HepG2 (cell line): ENCODE measurements around the gene FLT3LG. TPM values are rescaled to one million over a fixed set of nuclear protein-coding genes. Genes with fewer than 3 reads are reported as not detected.
A peak's percentile ranks its signal among the peaks of the same experiment; 100 is the strongest.

Experiments used
- AGO2 ChIP-seq: fragments of 200-400 bp; formaldehyde crosslinking; optimal IDR thresholded peaks from 2 replicates; pipeline ENCODE3; 2017; ENCODE audit warnings: mild to moderate bottlenecking, low read depth, low read length, moderate library complexity
- ATF5 ChIP-seq: sonication (generic); formaldehyde crosslinking; IDR thresholded peaks from 2 replicates; pipeline ENCODE4 v1.4.0; 2020; ENCODE audit warnings: mild to moderate bottlenecking, low read depth, missing genetic modification reagents
- ATF7 ChIP-seq, 2 experiments: fragments of 450-650 bp in 1 of 2; sonication (generic) in 1 of 2; formaldehyde crosslinking in 1 of 2; IDR thresholded peaks; 2 replicates each; pipeline versions ENCODE4 v1.4.0 to v1.6.1; 2016 to 2020; ENCODE audit warnings: antibody characterized with exemption in 1 of 2, mild to moderate bottlenecking in 1 of 2, missing genetic modification reagents in 1 of 2
- BHLHE40 ChIP-seq: IDR thresholded peaks from 2 replicates; pipeline ENCODE4 v1.6.1; 2011; ENCODE audit warnings: low read length, improper control_type of control experiment
- CSRNP1 ChIP-seq: sonication (generic); formaldehyde crosslinking; IDR thresholded peaks from 2 replicates; pipeline ENCODE4 v1.8.1; 2023; ENCODE audit warnings: mild to moderate bottlenecking, missing genetic modification reagents
- DMTF1 ChIP-seq: sonication (generic); formaldehyde crosslinking; IDR thresholded peaks from 2 replicates; pipeline ENCODE4 v1.4.0; 2020; ENCODE audit warnings: mild to moderate bottlenecking, missing genetic modification reagents
- GABPA ChIP-seq, 2 experiments: IDR thresholded peaks; 2 replicates each; pipeline ENCODE4 v1.6.1; 2011 to 2016; ENCODE audit warnings: low read depth in 2 of 2, low read length in 1 of 2, missing biosample characterization in 1 of 2, missing genetic modification characterization in 1 of 2
- GABPB1 ChIP-seq: IDR thresholded peaks from 2 replicates; pipeline ENCODE4 v1.6.1; 2016; ENCODE audit warnings: mild to moderate bottlenecking, missing genetic modification reagents, moderate library complexity, missing compliant biosample characterization
- GATA4 ChIP-seq: sonication (generic); IDR thresholded peaks from 2 replicates; pipeline ENCODE4 v1.6.1; 2016; ENCODE audit warnings: antibody characterized with exemption, low read depth, borderline replicate concordance
- HIVEP1 ChIP-seq: sonication (generic); formaldehyde crosslinking; IDR thresholded peaks from 2 replicates; pipeline ENCODE4 v1.4.0; 2020; ENCODE audit warnings: mild to moderate bottlenecking, missing genetic modification reagents
- PLSCR1 ChIP-seq: sonication (generic); formaldehyde crosslinking; IDR thresholded peaks from 2 replicates; pipeline ENCODE4 v1.5.0; 2020; ENCODE audit warnings: missing genetic modification reagents, mild to moderate bottlenecking, borderline replicate concordance
- POGK ChIP-seq: sonication (generic); formaldehyde crosslinking; conservative IDR thresholded peaks from 2 replicates; pipeline ENCODE4 v1.8.0; 2022; ENCODE audit warnings: mild to moderate bottlenecking, moderate library complexity, missing genetic modification reagents
- RBM39 ChIP-seq: fragments of 200-400 bp; formaldehyde crosslinking; IDR thresholded peaks from one replicate; pipeline ENCODE4 v1.6.1; 2018; ENCODE audit warnings: antibody characterized with exemption, mild to moderate bottlenecking, low read depth, low read length; ENCODE audit not compliant: poor library complexity, severe bottlenecking
- RCOR2 ChIP-seq: IDR thresholded peaks from 2 replicates; pipeline ENCODE4 v1.6.1; 2016; ENCODE audit warnings: missing biosample characterization, missing genetic modification reagents
- SALL2 ChIP-seq: sonication (generic); formaldehyde crosslinking; IDR thresholded peaks from 2 replicates; pipeline ENCODE4 v1.8.1; 2023; ENCODE audit warnings: mild to moderate bottlenecking, missing genetic modification reagents, inconsistent platforms
- SMAD9 ChIP-seq: sonication (generic); formaldehyde crosslinking; IDR thresholded peaks from 2 replicates; pipeline ENCODE4 v1.5.1; 2020; ENCODE audit warnings: mild to moderate bottlenecking, missing genetic modification reagents
- ZMYM3 ChIP-seq: sonication (generic); formaldehyde crosslinking; IDR thresholded peaks from 2 replicates; pipeline ENCODE4 v1.5.1; 2020; ENCODE audit warnings: mild to moderate bottlenecking, missing genetic modification reagents
- ZNF460 ChIP-seq: sonication (generic); formaldehyde crosslinking; IDR thresholded peaks from 2 replicates; pipeline ENCODE4 v1.5.1; 2020; ENCODE audit warnings: missing genetic modification reagents, mild to moderate bottlenecking, borderline replicate concordance
- ZNF652 ChIP-seq: IDR thresholded peaks from 2 replicates; pipeline ENCODE4 v1.6.1; 2016; ENCODE audit warnings: low read depth, borderline replicate concordance
- ZSCAN20 ChIP-seq: sonication (generic); formaldehyde crosslinking; IDR thresholded peaks from 2 replicates; pipeline ENCODE4 v1.4.0; 2020; ENCODE audit warnings: missing genetic modification reagents, mild to moderate bottlenecking, borderline replicate concordance
- polyA plus RNA-seq, 8 experiments: library from polyadenylated mRNA; depleted of rRNA in 3 of 8; stranded (reverse) in 7 of 8; unstranded in 1 of 8; fragments of >200 nt; fragmentation: Illumina TruSeq in 4 of 8; extraction: Trizol in 4 of 8; gene quantifications; 2 replicates each; pipeline versions ENCODE4 v1.2.1 to v1.2.3, GENCODE V29; 2011 to 2016; ENCODE audit warnings: low read depth in 4 of 8, missing spikeins in 1 of 8, mixed read lengths in 1 of 8; ENCODE audit not compliant: insufficient read depth in 1 of 8
- total RNA-seq, 5 experiments: library from RNA; depleted of rRNA; stranded (reverse); fragments of >200 nt; fragmentation: Illumina TruSeq; extraction: Trizol; gene quantifications; 2 replicates each; pipeline ENCODE4 v1.2.3, GENCODE V29; 2016; ENCODE audit warnings: low read depth in 1 of 5

Gene FLT3LG
- total and polyA plus RNA-seq, 2 of the 13 experiments (the other 11 are each of a cell fraction or from before 2014, with no cell fraction given), result 1.5 to 2.6 TPM

- TF ChIP-seq BHLHE40 (peak; percentile 16; the same call in 1 of the 2 replicates), CSRNP1 (CRISPR knock-in tag) (no peak), ATF7 (IDR thresholded peaks at IDR 0.05) (no peak), ATF7 (CRISPR knock-in tag; IDR thresholded peaks at IDR 0.05) (no peak), RCOR2 (CRISPR knock-in tag) (no peak), GABPA (IDR thresholded peaks at IDR 0.05; ENCODE audit: low read depth, low read length) (no peak), GABPA (CRISPR knock-in tag; IDR thresholded peaks at IDR 0.05; ENCODE audit: low read depth) (0 out of 2 replicates have a peak, but pooled peaks have one; percentile 8), DMTF1 (CRISPR knock-in tag) (no peak), ZMYM3 (no peak), HIVEP1 (CRISPR knock-in tag) (no peak), ZNF460 (no peak), RBM39 (peak; percentile 63), ZNF652 (CRISPR knock-in tag) (no peak), PLSCR1 (CRISPR knock-in tag) (no peak), ZSCAN20 (CRISPR knock-in tag) (no peak), GATA4 (no peak), POGK (CRISPR knock-in tag) (0 out of 2 replicates have a peak, but pooled peaks have one; percentile 43), SALL2 (CRISPR knock-in tag) (no peak), GABPB1 (CRISPR knock-in tag) (0 out of 2 replicates have a peak, but pooled peaks have one; percentile 11), ATF5 (no peak), AGO2 (no peak), SMAD9 (CRISPR knock-in tag) (no peak)
These were observed 2.2 kb downstream of the FLT3LG start (continued) for GRCh38 chr19:49475995-49476880.
